ENCODE results near the gene MR1. TPM values are rescaled to one million over a fixed set of nuclear protein-coding genes. Genes with fewer than 3 reads are reported as not detected.

The MR1 gene
- total and polyA plus RNA-seq, 9 of the 15 experiments (the other 6 are each of a cell fraction or from before 2014, with no cell fraction given) = 9.7 to 21.7 (median 15.6) TPM

DNA sequence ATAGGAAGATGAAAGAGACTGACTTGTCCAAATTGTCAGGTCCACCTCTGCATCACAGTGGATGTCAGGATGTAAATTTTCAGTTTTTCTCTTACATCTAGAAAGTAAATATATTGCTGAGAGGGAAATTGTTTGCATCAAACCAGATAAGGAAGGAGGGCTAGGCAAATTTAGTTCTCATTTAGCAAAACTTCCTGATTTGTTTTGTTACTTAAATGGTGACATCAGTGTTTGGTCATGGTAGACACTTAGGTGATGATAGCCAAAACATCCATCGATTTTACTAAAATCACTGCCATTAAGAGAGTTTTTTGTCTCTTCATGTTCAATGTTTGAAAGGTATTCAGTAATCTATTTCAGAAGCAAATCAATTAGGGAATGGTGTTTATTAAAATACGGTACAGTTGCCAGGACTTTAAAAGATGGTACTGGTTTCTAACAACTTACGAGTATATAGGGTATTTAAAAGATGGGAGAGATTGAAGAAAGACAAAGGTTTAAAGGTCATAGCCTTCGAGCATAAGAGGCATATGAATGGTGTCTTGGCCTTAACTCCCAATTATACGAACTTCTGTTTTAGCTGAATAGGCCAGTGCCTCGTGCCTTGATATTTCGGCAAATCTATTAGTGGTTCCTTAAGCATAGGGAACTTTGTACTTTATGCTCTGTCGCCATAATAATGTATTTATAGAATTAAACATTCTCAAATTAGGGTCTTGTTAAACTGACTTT is 57.7 kb downstream of the MR1 start (continued):
- TF ChIP-seq, protein P1, sequence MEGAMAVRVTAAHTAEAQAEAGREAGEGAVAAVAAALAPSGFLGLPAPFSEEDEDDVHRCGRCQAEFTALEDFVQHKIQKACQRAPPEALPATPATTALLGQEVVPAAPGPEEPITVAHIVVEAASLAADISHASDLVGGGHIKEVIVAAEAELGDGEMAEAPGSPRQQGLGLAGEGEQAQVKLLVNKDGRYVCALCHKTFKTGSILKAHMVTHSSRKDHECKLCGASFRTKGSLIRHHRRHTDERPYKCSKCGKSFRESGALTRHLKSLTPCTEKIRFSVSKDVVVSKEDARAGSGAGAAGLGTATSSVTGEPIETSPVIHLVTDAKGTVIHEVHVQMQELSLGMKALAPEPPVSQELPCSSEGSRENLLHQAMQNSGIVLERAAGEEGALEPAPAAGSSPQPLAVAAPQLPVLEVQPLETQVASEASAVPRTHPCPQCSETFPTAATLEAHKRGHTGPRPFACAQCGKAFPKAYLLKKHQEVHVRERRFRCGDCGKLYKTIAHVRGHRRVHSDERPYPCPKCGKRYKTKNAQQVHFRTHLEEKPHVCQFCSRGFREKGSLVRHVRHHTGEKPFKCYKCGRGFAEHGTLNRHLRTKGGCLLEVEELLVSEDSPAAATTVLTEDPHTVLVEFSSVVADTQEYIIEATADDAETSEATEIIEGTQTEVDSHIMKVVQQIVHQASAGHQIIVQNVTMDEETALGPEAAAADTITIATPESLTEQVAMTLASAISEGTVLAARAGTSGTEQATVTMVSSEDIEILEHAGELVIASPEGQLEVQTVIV (CRISPR knock-in tag; IDR thresholded peaks at IDR 0.05; ENCODE audit: borderline replicate concordance) = no peak
- TF ChIP-seq SPI1 (IDR thresholded peaks at IDR 0.05; ENCODE audit: borderline replicate concordance, low read depth, low read length) (no peak), TAF9B (IDR thresholded peaks at IDR 0.05; ENCODE audit: partially characterized antibody) (no peak), ZNF780A (CRISPR knock-in tag; IDR thresholded peaks at IDR 0.05) (0 out of 2 replicates have a peak, but pooled peaks have one; percentile 36), NCOR1 (IDR thresholded peaks at IDR 0.05) (no peak), GABPB2 (CRISPR knock-in tag; conservative IDR thresholded peaks at IDR 0.05) (no peak), HNRNPLL (IDR thresholded peaks at IDR 0.05; ENCODE audit: low read depth, low read length, poor library complexity, severe bottlenecking) (no peak), ZNF764 (CRISPR knock-in tag; IDR thresholded peaks at IDR 0.05; ENCODE audit: low read depth) (no peak), ARHGAP35 (IDR thresholded peaks at IDR 0.05; ENCODE audit: partially characterized antibody) (no peak), PML (IDR thresholded peaks at IDR 0.05; ENCODE audit: low read length) (peak; percentile 21; the same call in 1 of the 2 replicates), HEY1 (CRISPR knock-in tag; IDR thresholded peaks at IDR 0.05; ENCODE audit: borderline replicate concordance) (no peak), ZNF354B (CRISPR knock-in tag; IDR thresholded peaks at IDR 0.05) (no peak), ZBTB40 (IDR thresholded peaks at IDR 0.05) (0 out of 2 replicates have a peak, but pooled peaks have one; percentile 2), ZBTB40 (CRISPR knock-in tag; IDR thresholded peaks at IDR 0.05) (no peak)
- TF ChIP-seq, protein P2, sequence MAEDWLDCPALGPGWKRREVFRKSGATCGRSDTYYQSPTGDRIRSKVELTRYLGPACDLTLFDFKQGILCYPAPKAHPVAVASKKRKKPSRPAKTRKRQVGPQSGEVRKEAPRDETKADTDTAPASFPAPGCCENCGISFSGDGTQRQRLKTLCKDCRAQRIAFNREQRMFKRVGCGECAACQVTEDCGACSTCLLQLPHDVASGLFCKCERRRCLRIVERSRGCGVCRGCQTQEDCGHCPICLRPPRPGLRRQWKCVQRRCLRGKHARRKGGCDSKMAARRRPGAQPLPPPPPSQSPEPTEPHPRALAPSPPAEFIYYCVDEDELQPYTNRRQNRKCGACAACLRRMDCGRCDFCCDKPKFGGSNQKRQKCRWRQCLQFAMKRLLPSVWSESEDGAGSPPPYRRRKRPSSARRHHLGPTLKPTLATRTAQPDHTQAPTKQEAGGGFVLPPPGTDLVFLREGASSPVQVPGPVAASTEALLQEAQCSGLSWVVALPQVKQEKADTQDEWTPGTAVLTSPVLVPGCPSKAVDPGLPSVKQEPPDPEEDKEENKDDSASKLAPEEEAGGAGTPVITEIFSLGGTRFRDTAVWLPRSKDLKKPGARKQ (CRISPR knock-in tag; IDR thresholded peaks at IDR 0.05) = 0 out of 2 replicates have a peak, but pooled peaks have one; percentile 64
